ENCODE results near the gene KLRF1. TPM values are rescaled to one million over a fixed set of nuclear protein-coding genes. Genes with fewer than 3 reads are reported as not detected.

The KLRF1 gene
- polyA plus RNA-seq, 1 donor from 2014 or later = not detected

DNA sequence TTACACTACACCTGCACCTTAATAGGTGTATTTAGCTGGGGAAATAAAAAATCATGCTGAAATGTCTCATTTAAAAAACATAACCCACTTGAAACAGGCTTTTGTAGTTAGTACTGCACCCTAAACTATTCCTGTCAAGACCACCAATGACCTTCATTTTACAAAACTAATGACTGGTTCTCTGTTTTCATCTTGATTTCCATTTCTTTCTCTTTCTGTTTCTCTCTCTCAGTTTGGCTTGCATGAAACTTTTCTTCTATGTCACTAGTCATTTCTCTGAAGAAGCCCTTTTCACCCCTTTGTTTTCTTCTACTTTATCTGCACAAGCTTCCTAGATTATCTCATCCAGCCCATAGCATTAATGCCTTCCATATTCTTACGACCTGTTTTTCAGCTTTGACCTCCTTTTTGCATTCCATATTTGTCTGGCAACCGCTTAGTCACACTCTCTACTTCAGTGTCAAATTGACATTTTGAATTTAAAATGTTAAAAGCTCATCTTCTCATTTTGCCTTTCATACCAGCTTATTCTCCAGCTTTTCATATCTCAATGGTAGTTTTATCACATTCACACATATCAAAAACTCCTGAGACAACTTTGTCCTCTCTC lies 32.7 kb upstream of the KLRF1 start:
- Histone ChIP-seq H3K4me2 (ENCODE audit: low read length) (no peak overlapping the region), H3F3A (ENCODE audit: insufficient read depth, low read length, poor library complexity, severe bottlenecking) (no peaks in the 10 kb centered on the region), H3K9me3 (ENCODE audit: low read length) (no peaks in the 10 kb centered on the region)

DNA sequence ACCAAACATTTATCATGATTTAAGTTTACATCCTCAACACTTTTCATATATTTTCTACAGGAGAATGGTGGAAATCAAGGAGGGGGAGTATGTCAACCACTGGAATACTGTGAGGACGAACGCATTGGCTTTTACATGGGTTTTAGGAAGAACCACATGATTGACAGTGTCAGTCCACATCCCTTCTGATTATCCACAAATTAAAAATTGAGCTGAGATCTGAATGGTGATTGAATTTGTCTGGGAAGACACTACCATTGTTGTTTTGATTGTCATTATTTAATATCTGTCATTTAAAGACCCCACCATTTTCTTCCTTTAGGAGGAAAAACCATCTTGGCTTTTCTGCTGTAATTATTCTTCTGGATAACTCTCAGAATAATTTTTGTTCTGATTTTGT lies 31.3 kb upstream of the KLRF1 start:
- TF ChIP-seq EP300 (conservative IDR thresholded peaks at IDR 0.05; ENCODE audit: poor library complexity, severe bottlenecking) (no peak), SMC3 (conservative IDR thresholded peaks at IDR 0.05; ENCODE audit: poor library complexity) (no peak), POLR2AphosphoS5 (IDR thresholded peaks at IDR 0.05) (no peak), MXI1 (conservative IDR thresholded peaks at IDR 0.05; ENCODE audit: poor library complexity, severe bottlenecking) (no peak), RAD21 (conservative IDR thresholded peaks at IDR 0.05) (no peak), TAF1 (IDR thresholded peaks at IDR 0.05; ENCODE audit: low read depth) (no peak), EZH2 (IDR thresholded peaks at IDR 0.05; ENCODE audit: borderline replicate concordance, insufficient read depth, low read length, poor library complexity, severe bottlenecking) (no peak)
- TF ChIP-seq, protein P1, sequence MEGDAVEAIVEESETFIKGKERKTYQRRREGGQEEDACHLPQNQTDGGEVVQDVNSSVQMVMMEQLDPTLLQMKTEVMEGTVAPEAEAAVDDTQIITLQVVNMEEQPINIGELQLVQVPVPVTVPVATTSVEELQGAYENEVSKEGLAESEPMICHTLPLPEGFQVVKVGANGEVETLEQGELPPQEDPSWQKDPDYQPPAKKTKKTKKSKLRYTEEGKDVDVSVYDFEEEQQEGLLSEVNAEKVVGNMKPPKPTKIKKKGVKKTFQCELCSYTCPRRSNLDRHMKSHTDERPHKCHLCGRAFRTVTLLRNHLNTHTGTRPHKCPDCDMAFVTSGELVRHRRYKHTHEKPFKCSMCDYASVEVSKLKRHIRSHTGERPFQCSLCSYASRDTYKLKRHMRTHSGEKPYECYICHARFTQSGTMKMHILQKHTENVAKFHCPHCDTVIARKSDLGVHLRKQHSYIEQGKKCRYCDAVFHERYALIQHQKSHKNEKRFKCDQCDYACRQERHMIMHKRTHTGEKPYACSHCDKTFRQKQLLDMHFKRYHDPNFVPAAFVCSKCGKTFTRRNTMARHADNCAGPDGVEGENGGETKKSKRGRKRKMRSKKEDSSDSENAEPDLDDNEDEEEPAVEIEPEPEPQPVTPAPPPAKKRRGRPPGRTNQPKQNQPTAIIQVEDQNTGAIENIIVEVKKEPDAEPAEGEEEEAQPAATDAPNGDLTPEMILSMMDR (IDR thresholded peaks at IDR 0.05; ENCODE audit: poor library complexity, severe bottlenecking) = no peak
- TF ChIP-seq, protein P2, sequence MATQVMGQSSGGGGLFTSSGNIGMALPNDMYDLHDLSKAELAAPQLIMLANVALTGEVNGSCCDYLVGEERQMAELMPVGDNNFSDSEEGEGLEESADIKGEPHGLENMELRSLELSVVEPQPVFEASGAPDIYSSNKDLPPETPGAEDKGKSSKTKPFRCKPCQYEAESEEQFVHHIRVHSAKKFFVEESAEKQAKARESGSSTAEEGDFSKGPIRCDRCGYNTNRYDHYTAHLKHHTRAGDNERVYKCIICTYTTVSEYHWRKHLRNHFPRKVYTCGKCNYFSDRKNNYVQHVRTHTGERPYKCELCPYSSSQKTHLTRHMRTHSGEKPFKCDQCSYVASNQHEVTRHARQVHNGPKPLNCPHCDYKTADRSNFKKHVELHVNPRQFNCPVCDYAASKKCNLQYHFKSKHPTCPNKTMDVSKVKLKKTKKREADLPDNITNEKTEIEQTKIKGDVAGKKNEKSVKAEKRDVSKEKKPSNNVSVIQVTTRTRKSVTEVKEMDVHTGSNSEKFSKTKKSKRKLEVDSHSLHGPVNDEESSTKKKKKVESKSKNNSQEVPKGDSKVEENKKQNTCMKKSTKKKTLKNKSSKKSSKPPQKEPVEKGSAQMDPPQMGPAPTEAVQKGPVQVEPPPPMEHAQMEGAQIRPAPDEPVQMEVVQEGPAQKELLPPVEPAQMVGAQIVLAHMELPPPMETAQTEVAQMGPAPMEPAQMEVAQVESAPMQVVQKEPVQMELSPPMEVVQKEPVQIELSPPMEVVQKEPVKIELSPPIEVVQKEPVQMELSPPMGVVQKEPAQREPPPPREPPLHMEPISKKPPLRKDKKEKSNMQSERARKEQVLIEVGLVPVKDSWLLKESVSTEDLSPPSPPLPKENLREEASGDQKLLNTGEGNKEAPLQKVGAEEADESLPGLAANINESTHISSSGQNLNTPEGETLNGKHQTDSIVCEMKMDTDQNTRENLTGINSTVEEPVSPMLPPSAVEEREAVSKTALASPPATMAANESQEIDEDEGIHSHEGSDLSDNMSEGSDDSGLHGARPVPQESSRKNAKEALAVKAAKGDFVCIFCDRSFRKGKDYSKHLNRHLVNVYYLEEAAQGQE (IDR thresholded peaks at IDR 0.05; ENCODE audit: borderline replicate concordance) = no peak
- Histone ChIP-seq H3K79me2 (replicated peaks; ENCODE audit: insufficient read depth, low read length) (no peaks in the 10 kb centered on the region), H3K9me2 (ENCODE audit: insufficient read depth, low read length) (no peaks in the 10 kb centered on the region), H3K4me2 (ENCODE audit: low read length) (no peak overlapping the region), H3K27ac (ENCODE audit: low read length) (no peak overlapping the region), H3K36me3 (ENCODE audit: insufficient read depth, low read length) (no peaks in the 10 kb centered on the region), H3K4me3 (ENCODE audit: low read length) (no peak overlapping the region), H3F3A (ENCODE audit: insufficient read depth, low read length, poor library complexity, severe bottlenecking) (no peaks in the 10 kb centered on the region), H3K27me3 (ENCODE audit: insufficient read depth, low read depth, low read length) (no peaks in the 10 kb centered on the region), H2AFZ (ENCODE audit: low read depth, low read length) (no peak overlapping the region), H4K20me1 (ENCODE audit: insufficient read depth) (no peaks in the 10 kb centered on the region), H3K9me3 (ENCODE audit: low read length) (no peaks in the 10 kb centered on the region), H3K9ac (ENCODE audit: low read length) (no peak overlapping the region)

More for the DNA sequence above, 32.7 kb upstream of the KLRF1 start:
- Histone ChIP-seq H3K27me3 (ENCODE audit: insufficient read depth, low read depth, low read length) (no peaks in the 10 kb centered on the region), H4K20me1 (ENCODE audit: insufficient read depth) (no peaks in the 10 kb centered on the region), H2AFZ (ENCODE audit: low read depth, low read length) (no peak overlapping the region), H3K9ac (ENCODE audit: low read length) (no peak overlapping the region), H3K9me2 (ENCODE audit: insufficient read depth, low read length) (no peaks in the 10 kb centered on the region), H3K79me2 (replicated peaks; ENCODE audit: insufficient read depth, low read length) (no peaks in the 10 kb centered on the region), H3K36me3 (ENCODE audit: insufficient read depth, low read length) (no peaks in the 10 kb centered on the region), H3K27ac (ENCODE audit: low read length) (no peak overlapping the region), H3K4me3 (ENCODE audit: low read length) (no peak overlapping the region)
- TF ChIP-seq EZH2 (IDR thresholded peaks at IDR 0.05; ENCODE audit: borderline replicate concordance, insufficient read depth, low read length, poor library complexity, severe bottlenecking) (no peak), TAF1 (IDR thresholded peaks at IDR 0.05; ENCODE audit: low read depth) (no peak), POLR2AphosphoS5 (IDR thresholded peaks at IDR 0.05) (no peak), SMC3 (conservative IDR thresholded peaks at IDR 0.05; ENCODE audit: poor library complexity) (no peak), MXI1 (conservative IDR thresholded peaks at IDR 0.05; ENCODE audit: poor library complexity, severe bottlenecking) (no peak), RAD21 (conservative IDR thresholded peaks at IDR 0.05) (no peak), EP300 (conservative IDR thresholded peaks at IDR 0.05; ENCODE audit: poor library complexity, severe bottlenecking) (no peak)
- TF ChIP-seq, protein P1 (IDR thresholded peaks at IDR 0.05; ENCODE audit: poor library complexity, severe bottlenecking) = no peak
- TF ChIP-seq, protein P2 (IDR thresholded peaks at IDR 0.05; ENCODE audit: borderline replicate concordance) = no peak

Data from neural cell (in vitro differentiated cells).